K562 (cell line): ENCODE data around the gene PCDH1. TPM values are rescaled to one million over a fixed set of nuclear protein-coding genes. Genes with fewer than 3 reads are reported as not detected.

Experiments used
- ATAC-seq: fragments of 200-7000 bp; cut with Tn5 transposase; 3 replicates; pipeline ENCODE4 v1.9.1; 2020; ENCODE audit warnings: moderate library complexity
- BruUV-seq: library from RNA; stranded (reverse); fragments of 400-500 nt; replicated peaks from 2 replicates; lab custom pipeline; 2021; lab: Mats Ljungman, UMichigan
- CTCF ChIA-PET: fragments of 300-600 bp; formaldehyde crosslinking; extraction: SDS; loops from one replicate; lab custom pipeline; 2021; ENCODE audit warnings: low intra/inter-chr PET ratio; lab: Yijun Ruan, JAX
- POLR2A ChIA-PET: fragments of 300-600, 350-650 bp; sonication (Branson Sonifier 250); formaldehyde crosslinking; extraction: SDS; loops from one replicate; lab custom pipeline; 2021; ENCODE audit warnings: antibody characterized with exemption, inconsistent platforms; lab: Yijun Ruan, JAX
- DNase-seq, 4 experiments: peaks; one replicate each; pipeline versions ENCODE4 v3.0.0 to v3.0.0-alpha.2; 2011 to 2018; ENCODE audit warnings: low spot score in 3 of 4, mixed read lengths in 3 of 4; ENCODE audit errors: extremely low read depth in 1 of 4
- FAIRE-seq: peaks from 2 replicates; lab custom pipeline; 2011; peaks lifted over from hg19 to GRCh38; lab: Jason Lieb, UNC
- H2AFZ ChIP-seq: 2 replicates; pipeline ENCODE4 v1.6.0; 2011; ENCODE audit warnings: low read depth, low read length, control low read depth, inconsistent platforms
- H3K27ac ChIP-seq: fragments of 200-600 bp; 3 replicates; pipeline ENCODE4 v1.8.0; 2011; ENCODE audit warnings: low read depth, mild to moderate bottlenecking, control low read depth, inconsistent platforms, low read length, moderate library complexity, mixed read lengths; ENCODE audit errors: extremely low read depth
- H3K27me3 ChIP-seq, 2 experiments: fragments of 300-600 bp in 1 of 2; 2 replicates in 1 of 2; 3 replicates in 1 of 2; pipeline versions ENCODE4 v1.6.0 to v1.8.0; 2011; ENCODE audit warnings: inconsistent platforms in 2 of 2, low read length in 2 of 2, mild to moderate bottlenecking in 1 of 2, mixed read lengths in 1 of 2, moderate library complexity in 1 of 2; ENCODE audit not compliant: control insufficient read depth in 2 of 2, insufficient read depth in 2 of 2
- H3K36me3 ChIP-seq: fragments of 300-600 bp; 3 replicates; pipeline ENCODE4 v1.8.0; 2011; ENCODE audit warnings: mild to moderate bottlenecking, low read length, inconsistent platforms; ENCODE audit not compliant: control insufficient read depth, insufficient read depth
- H3K4me1 ChIP-seq, 2 experiments: fragments of 200-600 bp in 1 of 2; replicated peaks in 1 of 2; 2 replicates in 1 of 2; 3 replicates in 1 of 2; pipeline versions ENCODE4 v1.5.1 to v1.8.0; 2011; ENCODE audit warnings: inconsistent platforms in 2 of 2, low read length in 2 of 2, mild to moderate bottlenecking in 1 of 2, mixed read lengths in 1 of 2, moderate library complexity in 1 of 2; ENCODE audit not compliant: control insufficient read depth in 2 of 2, insufficient read depth in 2 of 2
- H3K4me2 ChIP-seq: 2 replicates; pipeline ENCODE4 v1.6.1; 2011; ENCODE audit warnings: low read length, control low read depth, inconsistent platforms, mixed read lengths; ENCODE audit not compliant: insufficient read depth
- H3K4me3 ChIP-seq: fragments of 200-600 bp; sonication (generic), shearing (Covaris generic); 2 replicates; pipeline ENCODE4 v1.5.1; 2016; ENCODE audit warnings: control low read depth, inconsistent platforms
- H3K79me2 ChIP-seq: fragments of 200-600 bp; 3 replicates; pipeline ENCODE4 v1.8.0; 2011; ENCODE audit warnings: low read length, inconsistent platforms; ENCODE audit not compliant: control insufficient read depth, insufficient read depth
- H3K9ac ChIP-seq, 2 experiments: 2 replicates each; pipeline versions ENCODE4 v1.6.0 to v1.6.1; 2011; ENCODE audit warnings: low read depth in 2 of 2, low read length in 2 of 2, control low read depth in 1 of 2, inconsistent platforms in 1 of 2, mild to moderate bottlenecking in 1 of 2, mixed read lengths in 1 of 2; ENCODE audit not compliant: insufficient read depth in 1 of 2
- H3K9me1 ChIP-seq: one replicate; pipeline ENCODE4 v1.6.0; 2011; ENCODE audit warnings: inconsistent platforms, mild to moderate bottlenecking, low read length, moderate library complexity; ENCODE audit not compliant: control insufficient read depth, insufficient read depth
- H3K9me3 ChIP-seq: replicated peaks from 2 replicates; pipeline ENCODE4 v1.5.1; 2011; ENCODE audit warnings: low read depth, low read length, inconsistent platforms; ENCODE audit not compliant: control insufficient read depth, insufficient read depth
- H4K20me1 ChIP-seq: replicated peaks from 2 replicates; pipeline ENCODE4 v1.6.1; 2011; ENCODE audit warnings: low read length, inconsistent platforms, mixed read lengths; ENCODE audit not compliant: control insufficient read depth, insufficient read depth
- CTBP1 ChIP-seq: fragments of 450-650 bp; IDR thresholded peaks from 2 replicates; pipeline ENCODE4 v1.6.1; 2016; ENCODE audit warnings: borderline replicate concordance
- FUS ChIP-seq: fragments of 200-400 bp; formaldehyde crosslinking; optimal IDR thresholded peaks from 2 replicates; pipeline ENCODE3; 2017; ENCODE audit warnings: low read depth, low read length
- MXI1 ChIP-seq: IDR thresholded peaks from 2 replicates; pipeline ENCODE4 v1.6.1; 2011; ENCODE audit warnings: low read depth, mild to moderate bottlenecking, improper control_type of control experiment, low read length
- MYNN ChIP-seq, 2 experiments: sonication (generic); formaldehyde crosslinking in 1 of 2; IDR thresholded peaks; 2 replicates each; pipeline versions ENCODE4 v1.5.0 to v1.6.1; 2016 to 2020; ENCODE audit warnings: antibody characterized with exemption in 1 of 2, missing genetic modification reagents in 1 of 2
- NCOA1 ChIP-seq: fragments of 450-650 bp; IDR thresholded peaks from 2 replicates; pipeline ENCODE4 v1.6.1; 2016; ENCODE audit warnings: low read depth
- NFIC ChIP-seq: fragments of 450-650 bp; IDR thresholded peaks from 2 replicates; pipeline ENCODE4 v1.6.1; 2017; ENCODE audit warnings: mild to moderate bottlenecking, inconsistent platforms
- PHF20 ChIP-seq: fragments of 450-650 bp; IDR thresholded peaks from 2 replicates; pipeline ENCODE4 v1.6.1; 2018; ENCODE audit not compliant: partially characterized antibody
- PTBP1 ChIP-seq: fragments of 200-400 bp; formaldehyde crosslinking; IDR thresholded peaks from 2 replicates; pipeline ENCODE4 v1.6.1; 2017; ENCODE audit warnings: low read depth, low read length
- RFX1 ChIP-seq: fragments of 450-650 bp; IDR thresholded peaks from 2 replicates; pipeline ENCODE4 v1.6.1; 2016; ENCODE audit warnings: mild to moderate bottlenecking, moderate library complexity
- TAF15 ChIP-seq: fragments of 200-400 bp; formaldehyde crosslinking; IDR thresholded peaks from 2 replicates; pipeline ENCODE4 v1.6.1; 2017; ENCODE audit warnings: mild to moderate bottlenecking, low read depth, low read length, moderate library complexity
- ZNF431 ChIP-seq: sonication (generic); formaldehyde crosslinking; IDR thresholded peaks from 2 replicates; pipeline ENCODE4 v1.8.0; 2022; ENCODE audit warnings: mild to moderate bottlenecking, missing genetic modification reagents
- WGBS: fragments of 100-300 bp; shearing (Covaris generic); methylation state at CpG from one replicate; pipeline ENCODE4 v1.1.6; 2016; ENCODE audit warnings: low coverage, mixed read lengths; ENCODE audit not compliant: insufficient coverage; ENCODE audit errors: missing lambda C conversion rate; 5-methylcytosine and 5-hydroxymethylcytosine counted together
- in situ Hi-C: fragments of 300-500 bp; cut with MboI; formaldehyde crosslinking; loops from 4 replicates; pipeline ENCODE4 v1.15.0; 2018; ENCODE audit warnings: inconsistent platforms, mixed read lengths
- intact Hi-C: fragments of 100-400 bp; cut with micrococcal nuclease; formaldehyde crosslinking; loops from 2 replicates; pipeline ENCODE4 v1.14.2; 2022
- polyA plus RNA-seq, 8 experiments: library from polyadenylated mRNA; depleted of rRNA in 4 of 8; stranded (reverse) in 5 of 8; unstranded in 3 of 8; fragments of >200 nt; fragmentation: Nextera tagmentation in 2 of 8; fragmentation: Illumina TruSeq in 1 of 8; extraction: Ambion mirVana in 2 of 8; extraction: Trizol in 1 of 8; gene quantifications; 2 replicates each; pipeline versions ENCODE4 v1.2.1 to v1.2.3, GENCODE V29; 2011 to 2014; ENCODE audit warnings: inconsistent platforms in 1 of 8, missing spikeins in 1 of 8
- total RNA-seq, 7 experiments: library from RNA; depleted of rRNA in 6 of 7; stranded (reverse); fragments of >200 nt in 6 of 7; fragmentation: Illumina TruSeq in 2 of 7; extraction: Trizol in 2 of 7; gene quantifications; 2 replicates each; pipeline versions ENCODE4 v1.2.1 to v1.2.3, GENCODE V29; 2011 to 2021; ENCODE audit warnings: low replicate concordance in 1 of 7
- TF ChIP-seq, protein P1 (sequence below): fragments of 450-650 bp; IDR thresholded peaks from 2 replicates; pipeline ENCODE4 v1.6.1; 2016

Gene PCDH1
- total and polyA plus RNA-seq, 9 of the 15 experiments (the other 6 are each of a cell fraction or from before 2014, with no cell fraction given): 0.11 to 3.6 (median 1.9) TPM; not detected in 1

GRCh38 chr5:141855265-141856036, 22.8 kb downstream of the PCDH1 start:
- 3% methylated on average over 8 of the region's 8 CpGs for WGBS
- no peak overlapping the region for H3K27ac ChIP-seq
- peaks cover 0 to 12% of the 10 kb centered on the region in 2 experiments; a peak in 3 of 5 replicates for H3K4me1 ChIP-seq
- no peak for ATAC-seq
- CTCF ChIA-PET: no interaction called here
- peak; percentile 60; the same call in 1 of the 2 replicates for TF ChIP-seq MYNN (IDR thresholded peaks at IDR 0.05)
- no peak for TF ChIP-seq MYNN (CRISPR knock-in tag; IDR thresholded peaks at IDR 0.05)
- no peak for TF ChIP-seq ZNF431 (CRISPR knock-in tag)
- TF ChIP-seq MXI1: no peak
- TF ChIP-seq PHF20: no peak
- TF ChIP-seq, protein P1, sequence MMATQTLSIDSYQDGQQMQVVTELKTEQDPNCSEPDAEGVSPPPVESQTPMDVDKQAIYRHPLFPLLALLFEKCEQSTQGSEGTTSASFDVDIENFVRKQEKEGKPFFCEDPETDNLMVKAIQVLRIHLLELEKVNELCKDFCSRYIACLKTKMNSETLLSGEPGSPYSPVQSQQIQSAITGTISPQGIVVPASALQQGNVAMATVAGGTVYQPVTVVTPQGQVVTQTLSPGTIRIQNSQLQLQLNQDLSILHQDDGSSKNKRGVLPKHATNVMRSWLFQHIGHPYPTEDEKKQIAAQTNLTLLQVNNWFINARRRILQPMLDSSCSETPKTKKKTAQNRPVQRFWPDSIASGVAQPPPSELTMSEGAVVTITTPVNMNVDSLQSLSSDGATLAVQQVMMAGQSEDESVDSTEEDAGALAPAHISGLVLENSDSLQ: peak; percentile 58
- TF ChIP-seq CTBP1: no peak
- TF ChIP-seq NCOA1: no peak
- no peak for TF ChIP-seq FUS
- no peak for TF ChIP-seq PTBP1
- peak; percentile 43; the same call in 1 of the 2 replicates for TF ChIP-seq NFIC
- TF ChIP-seq RFX1: peak; percentile 70
- TF ChIP-seq TAF15: no peak
- TF ChIP-seq, all 486 proteins: peak for 4
- Histone ChIP-seq H3K36me3 (no peaks in the 10 kb centered on the region), H3K4me3 (no peak overlapping the region), H3K27me3 (peaks cover 9 to 25% of the 10 kb centered on the region in 2 experiments), H3K9me3 (no peaks in the 10 kb centered on the region), H3K9me1 (no peaks in the 10 kb centered on the region), H2AFZ (no peak overlapping the region), H3K9ac (no peak overlapping the region), H4K20me1 (no peaks in the 10 kb centered on the region; the same call in 1 of the 2 replicates), H3K4me2 (no peak overlapping the region), H3K79me2 (no peaks in the 10 kb centered on the region)
- DNase-seq (no peak), FAIRE-seq (no peak)
- BruUV-seq: no TSS peak
- POLR2A ChIA-PET: interaction anchor here (0.6 kb wide), 1 partner anchor 209 kb away, joined by 3 read pairs; no protein-coding TSS in a partner anchor
- in situ Hi-C loops (no loop called here), intact Hi-C loops (no loop called here)
